HG03095 (cell line): ENCODE measurements around the gene MAD1L1.
"Not testable (repeated sequence)": the region's sequence is repeated elsewhere in the genome, so short reads cannot be mapped to it uniquely, and the experiment has no call there.

ENCODE experiments used
- ATAC-seq: cut with Tn5 transposase; IDR thresholded peaks from one replicate; pipeline ENCODE4 v1.9.1; 2021; ENCODE audit warnings: moderate library complexity; ENCODE audit not compliant: unreplicated experiment

Gene MAD1L1

DNA sequence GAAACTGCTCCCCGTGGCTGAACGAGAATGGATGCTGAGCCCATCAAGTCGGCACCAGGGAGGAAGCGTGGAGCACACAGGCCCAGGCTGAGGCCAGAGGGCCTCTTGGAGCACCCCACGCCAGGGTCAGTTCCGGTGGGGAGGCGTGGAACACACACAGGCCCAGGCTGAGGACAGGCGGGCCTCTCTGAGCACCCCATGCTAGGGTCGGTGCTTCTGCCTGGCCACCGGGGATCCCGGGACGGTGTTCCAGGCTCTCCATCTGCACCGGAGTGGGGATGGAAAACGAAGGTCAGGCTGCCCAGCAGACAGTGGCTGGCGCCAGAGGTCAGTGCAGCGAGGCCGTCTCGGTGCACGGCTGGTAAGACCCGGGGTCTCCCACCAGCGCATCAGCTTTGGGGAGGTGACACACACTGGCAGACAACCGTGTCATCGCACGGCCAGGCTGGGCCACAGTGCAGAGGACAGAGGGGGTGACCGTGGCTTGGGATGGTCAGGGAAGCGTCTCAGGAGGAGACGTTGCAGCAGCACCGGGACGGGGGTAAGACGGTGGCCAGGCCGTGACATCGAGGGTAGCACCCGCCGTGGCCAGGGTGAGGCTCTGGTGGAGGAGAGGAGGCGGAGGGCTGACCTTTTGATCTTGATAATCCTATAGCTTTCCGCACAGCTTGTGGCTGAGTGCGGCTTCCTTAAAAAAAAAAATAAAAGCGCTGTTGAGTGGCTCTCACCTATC, 358.7 kb downstream of the MAD1L1 start:
- ATAC-seq: no peak

GRCh38 chr7:1873421-1873820, 359.3 kb downstream of the MAD1L1 start:
- no peak for ATAC-seq

GRCh38 chr7:1873070-1873405, 359.7 kb downstream of the MAD1L1 start:
- ATAC-seq: no peak

GRCh38 chr7:1872191-1873069, 360.3 kb downstream of the MAD1L1 start:
- ATAC-seq: no peak

- no peak for ATAC-seq
Observed at GRCh38 chr7:1869452-1870130, 363.2 kb downstream of the MAD1L1 start.

DNA sequence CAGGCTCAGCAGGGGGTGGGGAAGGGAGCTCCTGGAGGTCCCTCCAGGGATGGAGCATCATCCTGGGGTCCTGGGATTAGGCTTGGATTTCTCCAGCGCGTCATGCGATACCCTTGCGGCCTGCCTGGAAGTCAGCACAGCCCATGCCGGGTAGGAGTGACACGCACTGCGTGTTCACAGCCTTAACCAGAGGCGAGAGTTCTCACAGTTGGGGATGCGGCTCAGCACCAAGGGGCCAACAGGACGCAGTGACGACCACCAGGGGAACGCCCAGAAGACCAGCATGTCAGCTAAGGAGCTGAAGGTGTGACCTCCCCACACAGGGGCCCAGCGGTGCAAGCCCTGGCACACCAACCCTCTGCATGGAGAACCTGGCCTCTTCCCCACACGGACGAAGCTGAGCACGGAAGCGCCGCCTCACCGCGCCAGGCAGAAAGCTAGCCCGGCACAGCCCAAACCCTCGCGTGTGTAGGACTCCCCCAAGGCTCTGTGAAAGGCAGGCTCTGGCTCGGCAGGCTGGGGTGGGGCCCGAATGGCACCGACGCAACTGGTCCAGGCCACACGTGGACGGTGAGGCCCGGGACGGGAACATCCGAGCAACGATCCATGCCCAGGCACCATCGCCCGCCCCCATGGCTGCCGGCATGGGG, 364.1 kb downstream of the MAD1L1 start:
- no peak for ATAC-seq

GRCh38 chr7:1867370-1868260, 365.1 kb downstream of the MAD1L1 start:
- ATAC-seq: no peak

DNA sequence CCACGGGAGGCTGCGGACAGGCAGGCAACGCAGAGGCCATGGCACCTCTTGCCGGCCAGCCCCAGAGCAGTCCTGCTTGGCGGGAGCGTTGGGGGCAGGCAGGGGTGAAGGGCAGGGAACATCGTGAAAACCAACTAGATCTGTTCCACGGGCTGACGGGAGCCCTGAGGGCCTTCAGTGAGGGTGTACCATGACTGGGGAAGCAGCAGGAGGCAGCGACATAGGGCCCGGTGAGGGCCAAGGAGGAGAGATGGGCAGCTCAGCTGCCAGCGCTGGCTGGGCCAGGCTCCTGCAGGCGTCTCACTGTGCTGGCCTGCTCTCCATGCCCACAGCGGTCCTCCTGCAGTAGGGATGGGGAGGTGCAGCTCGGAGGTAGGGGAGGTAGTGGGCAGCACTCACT, 366.1 kb downstream of the MAD1L1 start:
- ATAC-seq: no peak

GRCh38 chr7:1865571-1866255, 367.0 kb downstream of the MAD1L1 start:
- ATAC-seq: no peak

- no peak for ATAC-seq
Observed at GRCh38 chr7:1865000-1865555, 367.7 kb downstream of the MAD1L1 start.

- no peak for ATAC-seq
Observed at GRCh38 chr7:1864161-1864940, 368.4 kb downstream of the MAD1L1 start.

- no peak for ATAC-seq
Observed at GRCh38 chr7:1863091-1863900, 369.4 kb downstream of the MAD1L1 start.

- ATAC-seq: no peak
Observed at GRCh38 chr7:1862560-1862959, 370.2 kb downstream of the MAD1L1 start.

DNA sequence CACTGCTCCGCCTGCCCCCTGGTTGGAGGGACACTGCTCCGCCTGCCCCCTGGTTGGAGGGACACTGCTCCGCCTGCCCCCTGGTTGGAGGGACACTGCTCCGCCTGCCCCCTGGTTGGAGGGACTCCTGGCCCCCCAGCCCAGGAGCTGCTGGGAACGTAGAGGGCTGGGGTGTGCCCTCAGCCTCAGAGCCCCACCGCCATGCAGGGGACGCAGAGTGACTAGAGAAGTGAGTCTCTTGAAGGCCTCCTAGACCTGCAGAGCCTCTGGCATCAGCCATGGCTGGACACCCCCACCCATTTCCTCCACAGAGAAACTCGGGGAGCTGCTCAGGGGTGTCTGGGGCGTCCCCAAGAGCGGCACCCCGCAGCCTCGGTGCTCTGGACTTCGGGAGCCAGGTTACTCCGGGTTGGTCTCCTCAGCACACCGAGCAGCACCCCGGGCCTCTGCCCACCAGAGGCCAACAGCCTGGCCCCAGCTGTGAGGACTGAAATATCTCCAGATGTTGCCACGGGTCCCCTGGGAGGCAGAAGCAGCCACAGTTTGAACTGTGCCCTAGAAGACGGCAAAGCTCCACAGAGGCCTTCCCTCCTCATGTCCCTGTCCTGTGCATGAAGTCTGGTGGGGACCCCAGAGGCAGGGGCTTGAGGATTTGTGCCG, 370.8 kb downstream of the MAD1L1 start:
- ATAC-seq: no peak

DNA sequence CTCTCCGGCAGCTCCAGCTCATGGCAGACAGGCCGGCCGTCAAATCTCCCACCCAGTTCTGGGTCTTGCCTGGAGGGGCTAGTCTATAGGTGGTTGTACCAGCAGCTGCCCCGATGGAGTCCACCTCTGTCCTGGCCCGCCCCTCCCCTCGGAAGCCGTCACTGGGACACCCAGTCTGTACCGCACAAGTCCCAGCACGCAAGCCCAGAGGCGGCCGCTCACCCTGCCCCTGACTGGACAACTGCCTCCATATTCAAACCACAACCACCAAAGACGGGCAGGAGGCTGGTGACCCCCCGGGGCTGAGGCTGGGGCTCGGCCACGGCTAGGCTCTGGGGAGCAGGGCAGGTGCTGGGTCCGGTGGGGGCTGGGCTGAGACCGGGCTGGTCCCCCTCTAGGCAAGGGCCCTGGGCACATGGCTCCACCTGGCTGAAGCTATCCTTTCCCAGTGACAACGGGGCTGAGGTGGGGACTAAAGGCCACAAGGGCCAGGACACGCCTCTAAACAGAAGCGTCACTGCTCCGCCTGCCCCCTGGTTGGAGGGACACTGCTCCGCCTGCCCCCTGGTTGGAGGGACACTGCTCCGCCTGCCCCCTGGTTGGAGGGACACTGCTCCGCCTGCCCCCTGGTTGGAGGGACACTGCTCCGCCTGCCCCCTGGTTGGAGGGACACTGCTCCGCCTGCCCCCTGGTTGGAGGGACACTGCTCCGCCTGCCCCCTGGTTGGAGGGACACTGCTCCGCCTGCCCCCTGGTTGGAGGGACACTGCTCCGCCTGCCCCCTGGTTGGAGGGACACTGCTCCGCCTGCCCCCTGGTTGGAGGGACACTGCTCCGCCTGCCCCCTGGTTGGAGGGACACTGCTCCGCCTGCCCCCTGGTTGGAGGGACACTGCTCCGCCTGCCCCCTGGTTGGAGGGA, 371.6 kb downstream of the MAD1L1 start:
- ATAC-seq: not testable (repeated sequence)
